Liver (tissue), 9 donors: ENCODE measurements around the gene NIPAL3. TPM values are rescaled to one million over a fixed set of nuclear protein-coding genes. Genes with fewer than 3 reads are reported as not detected.
"Not testable (repeated sequence)": the region's sequence is repeated elsewhere in the genome, so short reads cannot be mapped to it uniquely, and the experiment has no call there.

ENCODE experiments used
- DNase-seq: peaks from one replicate; pipeline ENCODE4 v3.0.0-alpha.2; 2017; ENCODE audit warnings: low spot score
- H3K27ac ChIP-seq, 2 donors: one replicate each; pipeline ENCODE4 v1.7.0; 2013; ENCODE audit warnings: inconsistent platforms in 2 of 2, low read length in 2 of 2, control low read depth in 1 of 2, low read depth in 1 of 2, mild to moderate bottlenecking in 1 of 2
- H3K27me3 ChIP-seq, 4 donors: one replicate each; pipeline versions ENCODE4 v1.6.1 to v1.7.0; 2013; ENCODE audit warnings: low read length in 3 of 4, inconsistent platforms in 1 of 4, mild to moderate bottlenecking in 1 of 4, moderate library complexity in 1 of 4; ENCODE audit not compliant: control insufficient read depth in 4 of 4, insufficient read depth in 4 of 4
- H3K36me3 ChIP-seq, 4 donors: one replicate each; pipeline versions ENCODE4 v1.6.1 to v1.7.0; 2013; ENCODE audit warnings: low read length in 3 of 4, mild to moderate bottlenecking in 3 of 4, low read depth in 1 of 4, moderate library complexity in 1 of 4; ENCODE audit not compliant: control insufficient read depth in 4 of 4, insufficient read depth in 3 of 4
- H3K4me1 ChIP-seq, 4 donors: one replicate each; pipeline versions ENCODE4 v1.6.1 to v1.7.0; 2013; ENCODE audit warnings: low read length in 3 of 4, mild to moderate bottlenecking in 3 of 4, moderate library complexity in 1 of 4; ENCODE audit not compliant: control insufficient read depth in 4 of 4, insufficient read depth in 4 of 4
- H3K4me3 ChIP-seq, 3 donors: one replicate each; pipeline versions ENCODE4 v1.6.1 to v1.7.0; 2013; ENCODE audit warnings: low read length in 3 of 3, control low read depth in 1 of 3, low read depth in 1 of 3, mild to moderate bottlenecking in 1 of 3
- H3K9ac ChIP-seq, 2 donors: one replicate each; pipeline ENCODE4 v1.7.0; 2013; ENCODE audit warnings: low read length in 2 of 2, mild to moderate bottlenecking in 2 of 2, moderate library complexity in 2 of 2, control low read depth in 1 of 2, low read depth in 1 of 2
- H3K9me3 ChIP-seq, 4 donors: one replicate each; pipeline versions ENCODE4 v1.6.1 to v1.7.0; 2013; ENCODE audit warnings: low read length in 3 of 4; ENCODE audit not compliant: control insufficient read depth in 4 of 4
- ATF3 ChIP-seq: IDR thresholded peaks from 2 replicates; pipeline ENCODE4 v1.6.1; 2016; ENCODE audit warnings: antibody characterized with exemption
- CTCF ChIP-seq: fragments of 150-350 bp; IDR thresholded peaks from 2 replicates; pipeline ENCODE4 v1.5.1; 2017; ENCODE audit warnings: improper control_type of control experiment, low read depth, low read length; ENCODE audit not compliant: missing input control
- EGR1 ChIP-seq, 2 donors: IDR thresholded peaks; 2 replicates each; pipeline ENCODE4 v1.6.1; 2016 to 2018; ENCODE audit warnings: antibody characterized with exemption in 2 of 2, low read depth in 2 of 2
- FOXA1 ChIP-seq: IDR thresholded peaks from 2 replicates; pipeline ENCODE4 v1.6.1; 2016; ENCODE audit warnings: antibody characterized with exemption
- FOXA2 ChIP-seq: IDR thresholded peaks from 2 replicates; pipeline ENCODE4 v1.6.1; 2016; ENCODE audit warnings: antibody characterized with exemption
- HNF4G ChIP-seq: IDR thresholded peaks from 2 replicates; pipeline ENCODE4 v1.6.1; 2016; ENCODE audit warnings: antibody characterized with exemption
- MAX ChIP-seq: IDR thresholded peaks from 2 replicates; pipeline ENCODE4 v1.6.1; 2016; ENCODE audit warnings: antibody characterized with exemption
- NR2F2 ChIP-seq: IDR thresholded peaks from 2 replicates; pipeline ENCODE4 v1.6.1; 2016; ENCODE audit warnings: antibody characterized with exemption
- REST ChIP-seq: IDR thresholded peaks from 2 replicates; pipeline ENCODE4 v1.6.1; 2016; ENCODE audit warnings: antibody characterized with exemption, mild to moderate bottlenecking
- RXRA ChIP-seq, 2 donors: IDR thresholded peaks; 2 replicates each; pipeline ENCODE4 v1.6.1; 2017 to 2018; ENCODE audit warnings: antibody characterized with exemption in 2 of 2, mild to moderate bottlenecking in 1 of 2
- TAF1 ChIP-seq: conservative IDR thresholded peaks from 2 replicates; pipeline ENCODE4 v1.6.1; 2016; ENCODE audit warnings: antibody characterized with exemption, mild to moderate bottlenecking
- YY1 ChIP-seq: IDR thresholded peaks from 2 replicates; pipeline ENCODE4 v1.6.1; 2016; ENCODE audit warnings: antibody characterized with exemption, mild to moderate bottlenecking
- ZBTB33 ChIP-seq: IDR thresholded peaks from 2 replicates; pipeline ENCODE4 v1.6.1; 2016; ENCODE audit warnings: antibody characterized with exemption
- WGBS: extraction: QIAGEN DNeasy Blood & Tissue Kit; methylation state at CpG from one replicate; pipeline ENCODE4 v1.1.7; 2013; 5-methylcytosine and 5-hydroxymethylcytosine counted together
- polyA plus RNA-seq, 2 donors: library from polyadenylated mRNA; stranded (reverse) in 1 of 2; unstranded in 1 of 2; fragments of 200-250 nt in 1 of 2; fragments of >200 nt in 1 of 2; fragmentation: Nextera tagmentation in 1 of 2; extraction: Ambion mirVana in 1 of 2; gene quantifications; one replicate each; pipeline versions ENCODE4 v1.2.1 to v1.2.3, GENCODE V29; 2013 to 2015
- total RNA-seq, 2 donors: library from RNA; depleted of rRNA; stranded (reverse); fragments of >200 nt; gene quantifications; one replicate each; pipeline ENCODE4 v1.2.3, GENCODE V29; 2014
- donor health status: healthy.
- donor health status: healthy.
- donor health status: healthy.
- donor health status: healthy.
- donor health status: healthy.

The NIPAL3 gene
- total and polyA plus RNA-seq, 4 donors, result 3.0 to 12.0 (median 6.0) TPM

GRCh38 chr1:24442764-24443163, 27.2 kb downstream of the NIPAL3 start:
- H3K36me3 ChIP-seq, result peaks cover 0 to 5% (median 2%) of the 10 kb centered on the region in 4 donors
- no peaks in the 10 kb centered on the region for H3K9me3 ChIP-seq
- H3K4me3 ChIP-seq, result no peak overlapping the region
- H3K27ac ChIP-seq, result no peak overlapping the region
- no peaks in the 10 kb centered on the region for H3K4me1 ChIP-seq
- TF ChIP-seq HNF4G, result no peak
- TF ChIP-seq FOXA1, result no peak
- TF ChIP-seq TAF1, result no peak
- TF ChIP-seq ATF3, result no peak
- TF ChIP-seq NR2F2, result no peak
- TF ChIP-seq YY1, result no peak
- no peak for TF ChIP-seq RXRA (IDR thresholded peaks at IDR 0.05)
- H3K27me3 ChIP-seq, result no peaks in the 10 kb centered on the region
- no peak for DNase-seq
- H3K9ac ChIP-seq, result no peak overlapping the region

- Histone ChIP-seq H3K4me1 (no peaks in the 10 kb centered on the region), H3K9me3 (no peaks in the 10 kb centered on the region), H3K36me3 (peaks cover 0 to 5% (median 2%) of the 10 kb centered on the region in 4 donors), H3K9ac (no peak overlapping the region), H3K27ac (no peak overlapping the region), H3K27me3 (no peaks in the 10 kb centered on the region), H3K4me3 (no peak overlapping the region)
- WGBS, result 59% methylated on average over 2 of the region's 2 CpGs
- TF ChIP-seq REST, result no peak
- TF ChIP-seq ZBTB33, result no peak
- TF ChIP-seq ATF3, result no peak
- TF ChIP-seq FOXA2, result no peak
- no peak for TF ChIP-seq TAF1
- TF ChIP-seq CTCF, result no peak
- TF ChIP-seq RXRA (IDR thresholded peaks at IDR 0.05), result no peak
- TF ChIP-seq MAX, result no peak
- TF ChIP-seq YY1, result no peak
- no peak for TF ChIP-seq EGR1 (IDR thresholded peaks at IDR 0.05; ENCODE audit: low read depth in 2 of 2)
- TF ChIP-seq HNF4G, result no peak
- DNase-seq, result no peak
Observed at GRCh38 chr1:24443241-24443656, 27.6 kb downstream of the NIPAL3 start.

- not testable (repeated sequence) for H3K4me1 ChIP-seq, H3K9me3 ChIP-seq, H3K27me3 ChIP-seq, H3K27ac ChIP-seq, DNase-seq, H3K9ac ChIP-seq, H3K4me3 ChIP-seq
- 98% methylated on average over 2 of the region's 2 CpGs for WGBS
- peaks cover 0 to 13% (median 7%) of the 10 kb centered on the region in 4 donors for H3K36me3 ChIP-seq
Observed at GRCh38 chr1:24446446-24446845, 30.8 kb downstream of the NIPAL3 start.
